Loucy (cell line): ENCODE results near the gene KLHL3.

Source experiments
- H2AFZ ChIP-seq: fragments of 200-600 bp; sonication (generic); 2 replicates; pipeline ENCODE4 v1.6.0; 2016; ENCODE audit warnings: antibody characterized with exemption, mild to moderate bottlenecking, low read length, moderate library complexity
- H3F3A ChIP-seq: fragments of 200-600 bp; 2 replicates; pipeline ENCODE4 v1.6.0; 2016; ENCODE audit warnings: antibody characterized with exemption, low read depth, mild to moderate bottlenecking
- H3K27me3 ChIP-seq: fragments of 200-600 bp; sonication (generic); 2 replicates; pipeline ENCODE4 v1.6.1; 2014; ENCODE audit warnings: low read length, mild to moderate bottlenecking; ENCODE audit not compliant: insufficient read depth, poor library complexity, severe bottlenecking
- H3K36me3 ChIP-seq: fragments of 200-600 bp; sonication (generic); 2 replicates; pipeline ENCODE4 v1.6.1; 2016; ENCODE audit warnings: low read length; ENCODE audit not compliant: insufficient read depth
- H3K4me1 ChIP-seq: fragments of 200-600 bp; sonication (generic); 2 replicates; pipeline ENCODE4 v1.5.1; 2014; ENCODE audit warnings: low read length, mild to moderate bottlenecking; ENCODE audit not compliant: insufficient read depth, poor library complexity, severe bottlenecking
- H3K4me2 ChIP-seq: fragments of 200-600 bp; sonication (generic); 2 replicates; pipeline ENCODE4 v1.6.0; 2014; ENCODE audit warnings: antibody characterized with exemption, low read length, low read depth, mild to moderate bottlenecking; ENCODE audit not compliant: poor library complexity, severe bottlenecking
- H3K4me3 ChIP-seq: fragments of 200-600 bp; sonication (generic); 2 replicates; pipeline ENCODE4 v1.5.1; 2014; ENCODE audit warnings: low read length, mild to moderate bottlenecking, mixed read lengths; ENCODE audit not compliant: poor library complexity, severe bottlenecking
- H3K79me2 ChIP-seq: fragments of 200-600 bp; sonication (generic); 2 replicates; pipeline ENCODE4 v1.6.1; 2014; ENCODE audit warnings: low read length; ENCODE audit not compliant: insufficient read depth
- H3K9ac ChIP-seq: fragments of 200-600 bp; sonication (generic); 2 replicates; pipeline ENCODE4 v1.6.0; 2014; ENCODE audit warnings: mild to moderate bottlenecking, low read depth, low read length, moderate library complexity; ENCODE audit not compliant: poor library complexity, severe bottlenecking
- H3K9me2 ChIP-seq: fragments of 200-600 bp; sonication (generic); replicated peaks from 2 replicates; pipeline ENCODE4 v1.6.1; 2016; ENCODE audit warnings: low read depth, low read length, mixed read lengths
- H3K9me3 ChIP-seq: fragments of 200-600 bp; sonication (generic); 2 replicates; pipeline ENCODE4 v1.6.1; 2014; ENCODE audit warnings: mild to moderate bottlenecking, antibody characterized with exemption, low read length, low read depth; ENCODE audit not compliant: insufficient read depth
- H4K20me1 ChIP-seq: fragments of 200-600 bp; sonication (generic); 2 replicates; pipeline ENCODE4 v1.6.0; 2014; ENCODE audit warnings: antibody characterized with exemption, low read length, mild to moderate bottlenecking; ENCODE audit not compliant: insufficient read depth, poor library complexity, severe bottlenecking
- CTCF ChIP-seq: fragments of 200-600 bp; sonication (generic); conservative IDR thresholded peaks from 2 replicates; pipeline ENCODE4 v1.5.1; 2014; ENCODE audit warnings: mild to moderate bottlenecking, antibody characterized with exemption, low read length
- EZH2phosphoT487 ChIP-seq: fragments of 200-600 bp; IDR thresholded peaks from 2 replicates; pipeline ENCODE4 v1.6.1; 2018; ENCODE audit warnings: antibody characterized with exemption, mild to moderate bottlenecking, moderate library complexity, borderline replicate concordance

KLHL3 gene

GRCh38 chr5:137636099-137636498 lies 99.8 kb downstream of the KLHL3 start:
- Histone ChIP-seq H3K9me3 (no peaks in the 10 kb centered on the region), H2AFZ (no peak overlapping the region), H3F3A (no peaks in the 10 kb centered on the region), H4K20me1 (no peaks in the 10 kb centered on the region), H3K9me2 (no peaks in the 10 kb centered on the region), H3K79me2 (no peaks in the 10 kb centered on the region), H3K27me3 (no peaks in the 10 kb centered on the region), H3K36me3 (peaks cover 4% of the 10 kb centered on the region; the same call in 1 of the 2 replicates), H3K4me2 (no peak overlapping the region), H3K4me3 (no peak overlapping the region), H3K9ac (no peak overlapping the region), H3K4me1 (no peaks in the 10 kb centered on the region)
- TF ChIP-seq EZH2phosphoT487, result no peak
- TF ChIP-seq CTCF, result no peak

GRCh38 chr5:137635521-137635921 lies 100.4 kb downstream of the KLHL3 start:
- H3K4me3 ChIP-seq, result no peak overlapping the region
- no peak overlapping the region for H3K4me2 ChIP-seq
- no peaks in the 10 kb centered on the region for H3K9me3 ChIP-seq
- peaks cover 4% of the 10 kb centered on the region; the same call in 1 of the 2 replicates for H3K36me3 ChIP-seq
- no peaks in the 10 kb centered on the region for H3K79me2 ChIP-seq
- no peak overlapping the region for H3K9ac ChIP-seq
- no peaks in the 10 kb centered on the region for H3K9me2 ChIP-seq
- TF ChIP-seq EZH2phosphoT487 (no peak), CTCF (no peak)
- no peaks in the 10 kb centered on the region for H3F3A ChIP-seq
- H2AFZ ChIP-seq, result no peak overlapping the region
- H3K27me3 ChIP-seq, result no peaks in the 10 kb centered on the region
- H3K4me1 ChIP-seq, result no peaks in the 10 kb centered on the region
- no peaks in the 10 kb centered on the region for H4K20me1 ChIP-seq

- Histone ChIP-seq H4K20me1 (no peaks in the 10 kb centered on the region), H3F3A (no peaks in the 10 kb centered on the region), H3K9me3 (no peaks in the 10 kb centered on the region), H3K36me3 (peaks cover 4% of the 10 kb centered on the region; the same call in 1 of the 2 replicates), H3K4me2 (no peak overlapping the region), H2AFZ (no peak overlapping the region), H3K79me2 (no peaks in the 10 kb centered on the region), H3K27me3 (no peaks in the 10 kb centered on the region), H3K4me1 (no peaks in the 10 kb centered on the region), H3K9ac (no peak overlapping the region), H3K9me2 (no peaks in the 10 kb centered on the region), H3K4me3 (no peak overlapping the region)
- TF ChIP-seq EZH2phosphoT487 (no peak), CTCF (no peak)
These were observed 102.0 kb downstream of the KLHL3 start for GRCh38 chr5:137633896-137634295.
